Smooth muscle cell of the umbilical artery (primary cell): Measurements from ENCODE around the gene HACD3. TPM values are rescaled to one million over a fixed set of nuclear protein-coding genes. Genes with fewer than 3 reads are reported as not detected.

Source experiments
- total RNA-seq: library from RNA; depleted of rRNA; stranded (reverse); fragments of >200 nt; gene quantifications from 2 replicates; pipeline ENCODE4 v1.2.3, GENCODE V29; 2014

The HACD3 gene, protein sequence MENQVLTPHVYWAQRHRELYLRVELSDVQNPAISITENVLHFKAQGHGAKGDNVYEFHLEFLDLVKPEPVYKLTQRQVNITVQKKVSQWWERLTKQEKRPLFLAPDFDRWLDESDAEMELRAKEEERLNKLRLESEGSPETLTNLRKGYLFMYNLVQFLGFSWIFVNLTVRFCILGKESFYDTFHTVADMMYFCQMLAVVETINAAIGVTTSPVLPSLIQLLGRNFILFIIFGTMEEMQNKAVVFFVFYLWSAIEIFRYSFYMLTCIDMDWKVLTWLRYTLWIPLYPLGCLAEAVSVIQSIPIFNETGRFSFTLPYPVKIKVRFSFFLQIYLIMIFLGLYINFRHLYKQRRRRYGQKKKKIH
- total RNA-seq, result 98.3 and 106 TPM in 2 replicates

DNA sequence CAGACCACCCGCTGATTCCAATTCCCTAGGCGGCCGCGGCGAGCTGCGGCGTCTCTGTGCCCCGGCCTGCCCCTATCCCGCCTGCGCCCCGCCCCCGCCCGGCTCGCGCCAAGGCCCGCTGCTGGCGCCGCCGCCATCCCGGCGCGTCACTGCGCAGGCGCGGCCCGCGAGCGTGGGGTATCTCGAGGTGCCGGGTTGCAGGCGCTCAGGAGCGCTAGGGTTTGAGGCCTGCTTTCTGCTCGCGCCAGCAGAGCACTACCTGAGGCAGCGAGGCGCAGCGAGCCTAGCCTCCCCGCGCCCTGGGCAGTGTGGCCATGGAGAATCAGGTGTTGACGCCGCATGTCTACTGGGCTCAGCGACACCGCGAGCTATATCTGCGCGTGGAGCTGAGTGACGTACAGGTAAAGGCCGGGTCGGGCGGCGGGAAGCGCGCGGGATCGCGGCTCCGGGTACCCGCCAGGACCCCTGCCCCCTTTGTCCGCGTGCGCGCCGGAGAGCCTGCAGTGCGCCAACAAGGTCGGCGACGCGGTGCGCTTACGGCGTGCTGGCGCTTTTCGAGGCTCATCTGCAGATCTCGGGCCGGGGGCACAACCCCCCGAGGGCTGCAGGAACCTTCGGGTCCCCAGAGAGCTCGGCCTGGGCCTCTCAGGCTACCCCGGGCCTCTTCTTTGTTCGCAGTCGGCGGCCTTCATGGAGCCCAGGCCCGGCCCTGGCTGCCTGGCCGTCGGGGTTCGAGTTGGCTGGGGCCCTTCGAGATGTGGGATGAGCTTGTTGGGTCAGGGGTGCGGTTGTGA, at the start of gene HACD3:
TSS of gene HACD3 (plus strand) at position 146 of the 794 bp plus-strand sequence. CDS start at position 315, 169 bp downstream.

DNA sequence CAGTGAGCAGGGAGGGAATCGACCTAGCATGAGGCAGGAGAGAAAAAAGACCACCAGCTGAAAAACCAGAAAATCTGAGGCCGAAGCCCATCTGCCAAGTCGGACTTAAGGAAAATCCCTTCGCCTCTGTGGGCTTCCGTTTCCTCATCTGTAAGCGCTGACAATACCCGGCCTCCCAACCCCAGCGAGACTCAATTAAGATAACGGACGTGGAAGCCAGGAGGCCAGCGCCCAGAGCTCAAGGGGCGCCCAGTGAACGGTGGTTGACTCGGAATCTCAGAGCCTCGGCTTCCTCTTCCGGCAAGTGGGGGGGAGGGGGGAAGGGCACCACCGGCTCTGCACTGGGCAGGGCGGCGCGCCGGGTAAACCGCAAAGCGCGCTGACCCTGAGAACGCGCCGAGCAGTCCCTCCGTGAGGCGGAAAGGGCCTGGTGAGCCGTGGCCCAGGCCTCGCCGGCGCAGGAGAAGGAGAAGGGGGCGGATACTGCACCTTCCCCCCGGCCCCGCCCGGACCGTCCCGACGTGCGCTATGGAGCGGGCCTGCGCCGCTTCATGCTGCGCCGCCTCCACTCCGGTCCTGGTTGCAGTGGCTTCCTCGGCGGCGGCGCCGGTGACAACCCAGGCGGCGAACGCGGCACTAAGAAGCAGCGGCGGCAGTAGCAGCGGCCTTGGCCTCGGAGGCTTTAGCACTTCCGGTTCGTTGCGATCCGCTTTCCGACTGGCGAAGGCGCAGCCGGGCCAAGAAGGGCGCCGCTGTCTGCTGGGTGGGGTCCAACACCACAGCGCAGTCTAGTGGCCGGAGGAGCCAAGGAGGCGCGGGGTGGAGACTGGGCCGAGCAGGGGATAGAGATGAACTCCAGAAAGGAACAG, 13.0 kb upstream of the HACD3 start, which contains the start of gene DPP8:
TSS of gene DPP8 (minus strand) at position 693 of the 869 bp plus-strand sequence. CDS start 5,136 bp downstream, outside the sequence.

DNA sequence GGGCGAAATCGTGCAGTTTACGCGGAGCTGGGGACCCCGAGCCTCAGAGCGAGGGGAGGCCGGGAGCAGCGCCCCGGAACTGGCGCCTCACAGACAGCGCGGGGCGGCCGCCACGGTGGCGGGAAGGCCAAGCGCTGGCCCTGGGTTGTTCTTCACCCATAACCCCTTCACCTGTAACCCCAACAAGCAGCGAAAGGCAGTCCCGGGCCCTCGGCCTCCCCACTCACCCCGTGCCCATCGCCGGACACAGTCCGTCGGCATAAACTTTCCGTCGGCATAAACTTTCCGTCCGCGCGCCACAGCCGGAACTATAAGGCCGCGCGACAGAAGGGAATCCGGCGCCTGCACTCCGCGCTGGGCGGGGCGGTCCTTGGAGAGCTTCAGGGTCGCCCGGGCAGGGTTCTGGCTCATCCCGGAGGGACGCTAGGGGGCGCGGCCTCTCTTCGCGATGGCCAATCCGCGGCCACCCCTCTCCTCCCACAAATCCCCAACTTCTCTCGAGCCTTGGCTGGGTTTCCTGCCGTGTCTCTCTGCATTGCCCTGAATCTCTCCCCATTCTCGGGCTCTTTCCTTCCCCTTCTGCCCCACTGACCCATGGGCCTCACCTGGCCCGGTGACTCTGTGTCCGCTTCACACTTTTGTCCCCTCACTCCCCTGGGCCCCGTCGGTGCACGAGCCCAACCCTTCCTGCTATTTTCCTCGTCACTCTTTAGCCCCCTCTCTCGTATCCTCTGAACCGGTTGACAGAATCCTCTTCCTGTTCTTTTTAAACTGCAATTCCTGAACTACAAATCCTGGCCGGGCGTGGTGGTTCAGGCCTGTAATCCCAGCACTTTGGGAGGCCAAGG, 80.8 kb downstream of the HACD3 start, which contains the start of gene INTS14:
TSS of gene INTS14 (minus strand) at position 261 of the 848 bp plus-strand sequence. CDS start 3,751 bp downstream, outside the sequence.

DNA sequence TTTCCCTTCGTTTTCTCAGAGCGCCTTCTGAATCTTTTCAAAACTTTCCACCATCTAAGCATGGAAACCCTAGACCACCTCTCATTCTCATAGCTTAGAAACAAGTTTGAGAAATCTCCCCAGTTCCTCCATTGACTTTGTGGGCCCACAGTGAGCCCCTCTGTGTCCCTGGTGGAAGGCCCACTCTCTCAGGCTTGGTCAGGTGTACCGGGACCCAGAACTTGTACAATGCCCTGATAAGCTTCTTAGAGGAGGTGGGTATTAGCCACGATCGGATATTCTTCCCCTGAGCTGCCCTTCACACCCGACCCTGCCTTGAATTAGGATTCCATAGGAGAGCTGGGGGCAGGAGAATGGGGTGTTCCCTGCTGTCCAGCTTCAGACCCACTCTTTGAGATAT, 91.4 kb downstream of the HACD3 start, which contains the start of gene SLC24A1:
TSS of gene SLC24A1 (plus strand) at position 301 of the 400 bp plus-strand sequence. CDS start 2,143 bp downstream, outside the sequence.

Other genes with a start within 250 kb of the HACD3 start
- gene PARP16, start 243.6 kb upstream of the HACD3 start, total RNA-seq, result 3.5 and 4.2 TPM in 2 replicates
- gene RNU5A-1, start 234.4 kb upstream of the HACD3 start, total RNA-seq, result not detected in 2 replicates
- gene RNU5B-1, start 225.8 kb upstream of the HACD3 start, total RNA-seq, result not detected in 2 replicates
- not detected in 2 replicates for gene IGDCC3, start 152.5 kb upstream of the HACD3 start, total RNA-seq
- 5.9 and 6.0 TPM in 2 replicates for gene IGDCC4, start 107.5 kb upstream of the HACD3 start, total RNA-seq
- 46.3 and 47.0 TPM in 2 replicates for gene DPP8, start 12.8 kb upstream of the HACD3 start, total RNA-seq
- 25.5 and 36.0 TPM in 2 replicates for gene INTS14, start 80.7 kb downstream of the HACD3 start, total RNA-seq
- gene SLC24A1, start 91.5 kb downstream of the HACD3 start, total RNA-seq, result 3.3 and 4.4 TPM in 2 replicates